ENCODE data around the gene PRTFDC1.
"Not testable (repeated sequence)": the region's sequence is repeated elsewhere in the genome, so short reads cannot be mapped to it uniquely, and the experiment has no call there.

The PRTFDC1 gene

GRCh38 chr10:24925799-24926198 lies 26.6 kb downstream of the PRTFDC1 start:
- TF ChIP-seq, protein P1, sequence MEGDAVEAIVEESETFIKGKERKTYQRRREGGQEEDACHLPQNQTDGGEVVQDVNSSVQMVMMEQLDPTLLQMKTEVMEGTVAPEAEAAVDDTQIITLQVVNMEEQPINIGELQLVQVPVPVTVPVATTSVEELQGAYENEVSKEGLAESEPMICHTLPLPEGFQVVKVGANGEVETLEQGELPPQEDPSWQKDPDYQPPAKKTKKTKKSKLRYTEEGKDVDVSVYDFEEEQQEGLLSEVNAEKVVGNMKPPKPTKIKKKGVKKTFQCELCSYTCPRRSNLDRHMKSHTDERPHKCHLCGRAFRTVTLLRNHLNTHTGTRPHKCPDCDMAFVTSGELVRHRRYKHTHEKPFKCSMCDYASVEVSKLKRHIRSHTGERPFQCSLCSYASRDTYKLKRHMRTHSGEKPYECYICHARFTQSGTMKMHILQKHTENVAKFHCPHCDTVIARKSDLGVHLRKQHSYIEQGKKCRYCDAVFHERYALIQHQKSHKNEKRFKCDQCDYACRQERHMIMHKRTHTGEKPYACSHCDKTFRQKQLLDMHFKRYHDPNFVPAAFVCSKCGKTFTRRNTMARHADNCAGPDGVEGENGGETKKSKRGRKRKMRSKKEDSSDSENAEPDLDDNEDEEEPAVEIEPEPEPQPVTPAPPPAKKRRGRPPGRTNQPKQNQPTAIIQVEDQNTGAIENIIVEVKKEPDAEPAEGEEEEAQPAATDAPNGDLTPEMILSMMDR (IDR thresholded peaks at IDR 0.05; ENCODE audit: low read length, missing control alignments): no peak
- DNase-seq (ENCODE audit: low read depth): no peak

DNA sequence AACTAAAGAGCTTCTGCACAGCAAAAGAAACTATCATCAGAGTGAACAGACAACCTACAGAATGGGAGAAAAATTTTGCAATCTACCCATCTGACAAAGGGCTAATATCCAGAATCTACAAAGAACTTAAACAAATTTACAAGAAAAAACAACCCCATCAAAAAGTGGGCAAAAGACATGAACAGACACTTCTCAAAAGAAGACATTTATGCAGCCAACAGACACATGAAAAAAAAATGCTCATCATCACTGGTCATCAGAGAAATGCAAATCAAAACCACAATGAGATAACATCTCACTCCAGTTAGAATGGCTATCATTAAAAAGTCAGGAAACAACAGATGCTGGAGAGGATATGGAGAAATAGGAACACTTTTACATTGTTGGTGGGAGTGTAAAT lies 27.9 kb downstream of the PRTFDC1 start:
- DNase-seq (ENCODE audit: low read depth); H3K4me3 ChIP-seq (replicated peaks; ENCODE audit: low read depth, low read length): not testable (repeated sequence)

More at GRCh38 chr10:24925799-24926198, 26.6 kb downstream of the PRTFDC1 start:
- H3K4me3 ChIP-seq (replicated peaks; ENCODE audit: low read depth, low read length): no peak overlapping the region

DNA sequence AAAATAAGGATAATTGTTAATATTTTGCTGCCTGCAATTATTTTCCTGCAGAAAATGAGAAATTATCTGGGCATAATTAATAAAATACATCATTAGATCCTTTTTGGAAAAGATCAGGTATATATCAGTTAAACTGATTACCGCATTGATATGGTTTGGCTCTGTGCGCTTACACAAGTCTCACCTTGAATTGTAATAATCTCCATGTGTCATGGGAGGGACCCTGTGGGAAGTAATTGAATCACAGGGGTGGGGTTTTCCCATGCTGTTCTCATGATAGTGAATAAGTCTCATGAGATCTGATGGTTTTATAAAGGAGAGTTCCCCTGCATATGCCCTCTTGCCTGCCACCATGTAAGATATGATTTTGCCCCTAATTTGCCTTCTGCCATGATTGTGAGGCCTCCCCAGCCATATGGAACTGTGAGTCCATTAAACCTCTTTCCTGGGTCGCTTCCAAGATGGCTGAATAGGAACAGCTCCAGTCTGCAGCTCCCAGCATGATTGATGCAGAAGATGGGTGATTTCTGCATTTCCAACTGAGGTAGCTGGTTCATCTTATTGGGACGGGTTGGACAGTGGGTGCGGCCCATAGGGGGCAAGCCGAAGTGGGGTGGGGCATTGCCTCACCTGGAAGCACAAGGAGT lies 30.1 kb downstream of the PRTFDC1 start:
- DNase-seq (ENCODE audit: low read depth); H3K4me3 ChIP-seq (replicated peaks; ENCODE audit: low read depth, low read length): not testable (repeated sequence)

- TF ChIP-seq, protein P1 (IDR thresholded peaks at IDR 0.05; ENCODE audit: low read length, missing control alignments): no peak
- no peak overlapping the region for H3K4me3 ChIP-seq (replicated peaks; ENCODE audit: low read depth, low read length)
- peak; percentile 97 for DNase-seq (ENCODE audit: low read depth)
Observed at GRCh38 chr10:24920907-24921881, 31.2 kb downstream of the PRTFDC1 start.

DNA sequence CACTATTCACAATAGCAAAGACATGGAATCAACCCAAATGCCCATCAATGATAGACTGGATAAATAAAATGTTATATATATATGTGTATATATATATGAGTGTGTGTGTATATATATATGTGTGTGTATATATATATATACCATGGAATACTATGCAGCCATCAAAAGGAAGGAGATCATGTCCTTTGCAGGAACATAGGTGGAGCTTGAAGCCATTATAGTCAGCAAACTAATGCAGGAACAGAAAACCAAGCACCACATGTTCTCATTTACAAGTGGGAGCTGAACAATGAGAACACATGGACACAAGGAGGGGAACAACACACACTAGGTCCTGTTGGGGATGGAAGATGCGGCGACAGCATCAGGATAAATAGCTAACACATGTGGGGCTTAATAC lies 32.2 kb downstream of the PRTFDC1 start:
- not testable (repeated sequence) for H3K4me3 ChIP-seq (replicated peaks; ENCODE audit: low read depth, low read length); DNase-seq (ENCODE audit: low read depth)

DNA sequence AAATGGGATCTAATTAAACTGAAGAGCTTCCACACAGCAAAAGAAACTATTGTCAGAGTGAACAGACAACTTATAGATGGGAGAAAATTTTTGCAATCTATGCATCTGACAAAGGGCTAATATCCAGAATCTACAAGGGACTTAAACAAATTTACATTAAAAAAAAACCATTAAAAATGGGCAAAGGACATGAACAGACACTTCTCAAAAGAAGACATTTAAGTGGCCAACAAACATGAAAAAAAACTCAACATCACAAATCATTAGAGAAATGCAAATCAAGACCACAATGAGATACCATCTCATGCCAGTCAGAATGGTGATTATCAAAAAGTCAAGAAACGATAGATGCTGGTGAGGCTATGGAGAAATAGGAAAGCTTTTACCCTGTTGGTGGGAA lies 32.8 kb downstream of the PRTFDC1 start:
- DNase-seq (ENCODE audit: low read depth); H3K4me3 ChIP-seq (replicated peaks; ENCODE audit: low read depth, low read length): not testable (repeated sequence)

DNA sequence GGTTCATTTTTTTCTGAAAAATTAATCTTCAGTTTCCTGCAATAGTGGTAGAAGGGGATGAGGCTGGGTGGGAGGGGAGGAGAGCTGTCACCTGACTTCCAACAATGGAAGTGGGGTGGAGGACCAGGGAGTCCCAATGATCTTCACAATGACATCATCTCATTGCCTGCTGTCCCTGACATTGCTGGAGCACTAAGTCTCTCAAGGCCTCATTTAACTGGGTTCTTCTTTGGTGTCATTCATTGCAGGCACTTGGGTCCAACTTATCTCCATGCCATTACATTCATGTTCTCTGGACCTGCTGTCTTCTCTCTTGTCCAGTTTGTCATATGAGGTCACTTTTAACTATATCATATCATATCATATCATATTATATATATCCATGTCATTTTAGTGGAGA lies 34.4 kb downstream of the PRTFDC1 start:
- TF ChIP-seq, protein P1 (IDR thresholded peaks at IDR 0.05; ENCODE audit: low read length, missing control alignments): no peak
- no peak overlapping the region for H3K4me3 ChIP-seq (replicated peaks; ENCODE audit: low read depth, low read length)

DNA sequence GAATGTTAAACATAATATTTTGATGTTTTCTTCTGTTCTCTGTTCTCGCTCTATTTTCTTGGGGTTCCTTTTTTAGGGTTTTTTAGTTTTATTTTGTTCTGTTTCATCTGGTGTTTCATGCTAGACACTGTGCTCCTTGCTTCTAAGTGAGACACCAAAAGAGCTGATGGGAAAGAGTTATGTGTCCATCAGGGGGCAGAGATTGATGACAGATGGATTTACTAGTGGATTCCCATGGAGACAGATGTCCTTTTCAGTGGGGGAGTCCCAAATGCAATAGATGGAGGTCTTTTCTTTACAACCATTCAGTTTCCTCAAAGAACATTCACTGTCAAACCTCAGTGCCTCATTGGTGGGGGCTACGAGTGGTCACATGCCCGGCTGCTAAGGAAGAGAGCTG lies 34.9 kb downstream of the PRTFDC1 start:
- TF ChIP-seq, protein P1 (IDR thresholded peaks at IDR 0.05; ENCODE audit: low read length, missing control alignments): no peak
- H3K4me3 ChIP-seq (replicated peaks; ENCODE audit: low read depth, low read length): no peak overlapping the region
- no peak for DNase-seq (ENCODE audit: low read depth)

More for the DNA sequence above, 34.4 kb downstream of the PRTFDC1 start:
- no peak for DNase-seq (ENCODE audit: low read depth)

DNA sequence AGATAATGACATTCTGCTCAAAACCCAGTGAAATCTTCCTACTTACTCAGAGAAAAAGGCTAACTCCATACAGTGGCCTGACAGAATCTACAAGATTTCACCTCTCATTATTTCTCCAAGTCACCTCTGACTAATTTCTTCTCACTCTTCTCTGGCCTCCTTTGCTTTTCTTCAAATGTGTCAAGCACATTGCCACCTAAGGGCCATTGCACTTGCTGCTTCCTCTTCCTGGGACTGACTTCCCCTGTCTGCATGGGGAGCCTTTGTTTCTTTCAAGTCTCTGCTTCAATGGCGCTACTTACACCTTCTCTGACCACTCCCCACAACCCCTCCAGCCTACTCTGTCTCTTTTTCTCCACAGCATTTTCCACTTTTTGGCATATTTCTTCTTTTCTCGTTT lies 36.0 kb downstream of the PRTFDC1 start:
- H3K4me3 ChIP-seq (replicated peaks; ENCODE audit: low read depth, low read length): no peak overlapping the region
- no peak for DNase-seq (ENCODE audit: low read depth)
- TF ChIP-seq, protein P1 (IDR thresholded peaks at IDR 0.05; ENCODE audit: low read length, missing control alignments): no peak

All from fibroblast of pulmonary artery (primary cell).